Activated CD4-positive, alpha-beta T cell treated with anti-CD3 and anti-CD28 coated beads, Interleukin-2, amount 50 U/mL, for 1 hour (primary cell): ENCODE measurements around the gene BNIP3.
"Not testable (repeated sequence)": the region's sequence is repeated elsewhere in the genome, so short reads cannot be mapped to it uniquely, and the experiment has no call there.

Experiments
- DNase-seq: peaks from one replicate; pipeline ENCODE4 v3.0.0-alpha.2; 2020

BNIP3 gene

DNA sequence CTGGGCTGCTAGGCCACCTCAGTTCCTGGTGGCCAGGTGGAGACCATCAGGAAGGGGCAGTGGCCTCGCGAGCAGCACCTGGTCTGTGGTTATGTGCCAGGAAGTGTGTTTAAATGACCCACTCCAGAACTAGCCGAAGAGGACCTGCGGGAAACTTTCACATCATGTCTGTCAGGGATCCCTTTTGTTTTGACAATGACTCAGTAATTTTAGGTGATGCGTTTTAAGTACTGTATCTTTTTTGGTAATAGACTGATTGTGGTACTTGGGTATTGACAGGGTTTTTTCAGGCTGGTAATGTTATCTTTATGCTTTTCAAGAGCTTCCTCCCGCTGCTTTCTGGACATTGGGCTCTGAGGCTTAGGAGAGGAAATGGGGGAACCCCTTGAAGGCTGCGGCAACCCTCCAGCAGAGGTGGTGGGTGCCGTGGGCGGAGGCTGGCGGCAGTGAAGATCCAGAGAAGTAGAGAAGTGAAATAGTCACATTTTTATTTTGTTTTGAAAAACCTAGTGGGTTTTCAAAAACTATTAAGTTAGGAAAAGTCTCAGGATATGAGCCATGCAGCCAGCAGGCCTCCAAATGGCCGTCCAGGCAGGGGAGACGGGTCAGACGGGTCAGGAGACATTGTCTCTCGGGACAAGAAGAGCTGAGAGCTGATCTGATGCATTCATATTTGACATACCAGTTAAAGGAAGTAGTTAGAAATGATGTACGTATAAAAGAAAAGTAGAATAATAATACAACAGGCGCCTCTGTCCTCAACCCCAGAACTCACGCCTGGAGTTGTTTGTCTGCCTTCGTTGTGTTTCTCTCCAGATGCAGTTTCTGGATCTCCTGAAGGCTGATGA lies 53.3 kb downstream of the BNIP3 start:
- no peak for DNase-seq

- DNase-seq = no peak
These were observed 54.8 kb downstream of the BNIP3 start for GRCh38 chr10:131926743-131927595.

GRCh38 chr10:131926253-131926652 lies 55.5 kb downstream of the BNIP3 start:
- DNase-seq = no peak

GRCh38 chr10:131925716-131926115 lies 56.0 kb downstream of the BNIP3 start:
- DNase-seq = no peak

DNA sequence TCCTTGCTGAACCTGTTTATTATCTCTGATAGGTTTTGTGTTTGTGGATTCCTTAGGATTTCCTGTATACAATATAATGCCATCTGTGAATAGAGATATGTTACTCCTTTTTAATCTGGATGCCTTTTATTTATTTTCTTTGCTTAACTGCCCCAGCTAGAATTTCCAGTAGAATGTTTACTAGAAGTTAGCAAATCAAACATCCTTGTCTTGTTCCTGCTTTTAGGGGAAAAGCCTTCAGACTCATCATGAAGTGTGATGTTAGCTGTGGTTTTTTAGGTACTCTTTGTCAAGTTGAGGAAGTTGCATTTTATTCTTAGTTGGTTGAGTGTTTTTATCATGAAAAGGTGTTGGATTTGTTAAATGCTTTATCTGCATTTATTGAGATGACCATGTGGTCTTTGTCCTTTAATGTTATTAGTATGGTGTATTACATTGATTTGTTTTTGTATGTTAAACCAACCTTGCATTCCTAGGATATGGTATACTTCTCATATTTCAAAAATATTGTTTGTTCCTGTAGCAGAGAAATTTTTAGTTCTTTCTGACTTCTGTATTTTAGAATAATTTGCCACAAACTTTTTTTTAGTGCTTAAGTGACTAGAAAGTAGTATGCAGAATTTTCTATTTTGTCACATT lies 56.6 kb downstream of the BNIP3 start:
- no peak for DNase-seq

GRCh38 chr10:131923038-131923756 lies 58.5 kb downstream of the BNIP3 start:
- no peak for DNase-seq

GRCh38 chr10:131921184-131921583 lies 60.5 kb downstream of the BNIP3 start:
- DNase-seq = no peak

DNA sequence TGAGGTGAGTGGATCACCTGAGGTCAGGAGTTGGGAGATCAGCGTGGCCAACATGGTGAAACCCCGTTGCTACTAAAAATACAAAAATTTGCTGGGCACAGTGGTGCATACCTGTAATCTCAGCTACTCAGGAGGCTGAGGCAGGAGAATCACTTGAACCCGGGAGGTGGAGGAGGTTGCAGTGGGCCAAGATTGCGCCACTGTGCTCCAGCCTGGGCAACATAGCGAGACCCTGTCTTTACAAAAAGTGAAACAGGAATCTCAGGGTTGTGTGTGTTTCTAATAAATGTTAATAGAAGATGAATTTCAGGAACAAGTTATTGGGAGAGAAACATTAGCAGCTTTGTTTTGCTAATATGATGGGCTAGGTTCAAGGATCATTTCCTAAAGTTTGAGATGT lies 61.0 kb downstream of the BNIP3 start:
- DNase-seq = no peak

DNA sequence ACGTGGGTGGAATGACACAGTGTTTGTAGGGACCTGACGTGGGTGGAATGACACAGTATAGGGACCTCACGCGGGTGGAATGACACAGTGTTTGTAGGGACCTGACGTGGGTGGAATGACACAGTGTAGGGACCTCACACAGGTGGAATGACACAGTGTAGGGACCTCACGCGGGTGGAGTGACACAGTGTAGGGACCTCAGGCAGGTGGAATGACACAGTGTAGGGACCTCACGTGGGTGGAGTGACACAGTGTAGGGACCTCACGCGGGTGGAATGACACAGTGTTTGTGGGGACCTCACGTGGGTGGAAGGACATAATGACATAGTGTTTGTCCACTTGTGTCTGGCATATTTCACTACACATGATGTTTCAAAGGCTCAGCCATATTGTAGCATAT lies 61.6 kb downstream of the BNIP3 start:
- no peak for DNase-seq

- DNase-seq = not testable (repeated sequence)
These were observed 62.3 kb downstream of the BNIP3 start for GRCh38 chr10:131919461-131919860.
